Naive thymus-derived CD4-positive, alpha-beta T cell (primary cell): ENCODE results near the gene FOXO1. TPM values are rescaled to one million over a fixed set of nuclear protein-coding genes. Genes with fewer than 3 reads are reported as not detected.

Experiments used
- ATAC-seq: fragments of 150-1000 bp; cut with Tn5 transposase; 2 replicates; pipeline ENCODE4 v1.10.0; 2021; ENCODE audit warnings: mild to moderate bottlenecking, moderate library complexity
- CTCF ChIA-PET: fragments of 350-600 bp; sonication (Branson Sonifier 250); formaldehyde crosslinking; loops from one replicate; lab custom pipeline; 2021; ENCODE audit warnings: antibody characterized with exemption; lab: Charles Lee
- POLR2A ChIA-PET: fragments of 350-600 bp; sonication (Branson Sonifier 250); formaldehyde crosslinking; loops from one replicate; lab custom pipeline; 2021; ENCODE audit warnings: antibody characterized with exemption, inconsistent platforms; lab: Charles Lee
- DNase-seq, 9 donors: peaks; one replicate each; pipeline versions ENCODE4 v3.0.0 to v3.0.0-alpha.2; 2020 to 2022; ENCODE audit warnings: mixed read lengths in 1 of 9
- H3K27ac ChIP-seq: one replicate; pipeline ENCODE4 v1.7.0; 2013; ENCODE audit warnings: mild to moderate bottlenecking, low read depth, low read length, moderate library complexity
- H3K27me3 ChIP-seq, 2 donors: one replicate each; pipeline ENCODE4 v1.7.0; 2013; ENCODE audit warnings: low read length in 2 of 2, mild to moderate bottlenecking in 2 of 2, moderate library complexity in 2 of 2; ENCODE audit not compliant: control insufficient read depth in 2 of 2, insufficient read depth in 2 of 2
- H3K36me3 ChIP-seq, 3 experiments: 1 replicate in 2 of 3; 2 replicates in 1 of 3; pipeline ENCODE4 v1.7.0; 2013; ENCODE audit warnings: low read length in 3 of 3, mild to moderate bottlenecking in 3 of 3, moderate library complexity in 1 of 3; ENCODE audit not compliant: insufficient read depth in 3 of 3, control insufficient read depth in 2 of 3
- H3K4me1 ChIP-seq, 2 donors: one replicate each; pipeline ENCODE4 v1.7.0; 2013; ENCODE audit warnings: low read length in 2 of 2, mild to moderate bottlenecking in 2 of 2, moderate library complexity in 1 of 2; ENCODE audit not compliant: control insufficient read depth in 2 of 2, insufficient read depth in 2 of 2
- H3K4me3 ChIP-seq: 2 replicates; pipeline ENCODE4 v1.7.0; 2013; ENCODE audit warnings: mild to moderate bottlenecking, low read length
- H3K9me3 ChIP-seq, 3 experiments: 1 replicate in 2 of 3; 2 replicates in 1 of 3; pipeline ENCODE4 v1.7.0; 2013; ENCODE audit warnings: low read length in 3 of 3; ENCODE audit not compliant: control insufficient read depth in 2 of 3
- H3K27ac Mint-ChIP-seq, 9 donors: one replicate each; pipeline ENCODE4 v1.8.0; 2020 to 2022; ENCODE audit warnings: mixed read lengths in 9 of 9, mild to moderate bottlenecking in 8 of 9, moderate library complexity in 5 of 9, inconsistent platforms in 2 of 9
- H3K27me3 Mint-ChIP-seq, 5 donors: one replicate each; pipeline ENCODE4 v1.8.0; 2021 to 2022; ENCODE audit warnings: mixed read lengths in 5 of 5, mild to moderate bottlenecking in 1 of 5
- H3K36me3 Mint-ChIP-seq, 5 donors: one replicate each; pipeline ENCODE4 v1.8.0; 2020 to 2022; ENCODE audit warnings: mixed read lengths in 5 of 5, mild to moderate bottlenecking in 3 of 5, inconsistent platforms in 1 of 5
- H3K4me1 Mint-ChIP-seq, 7 donors: one replicate each; pipeline ENCODE4 v1.8.0; 2020 to 2022; ENCODE audit warnings: mixed read lengths in 7 of 7, mild to moderate bottlenecking in 3 of 7, inconsistent platforms in 1 of 7
- H3K4me3 Mint-ChIP-seq, 10 donors: one replicate each; pipeline ENCODE4 v1.8.0; 2020 to 2022; ENCODE audit warnings: mild to moderate bottlenecking in 10 of 10, mixed read lengths in 10 of 10, moderate library complexity in 6 of 10, inconsistent platforms in 2 of 10
- H3K9me3 Mint-ChIP-seq, 11 donors: one replicate each; pipeline ENCODE4 v1.8.0; 2020 to 2022; ENCODE audit warnings: mixed read lengths in 11 of 11, mild to moderate bottlenecking in 4 of 11, inconsistent platforms in 1 of 11, moderate library complexity in 1 of 11
- intact Hi-C, 2 donors: fragments of 100-400 bp; cut with micrococcal nuclease; formaldehyde crosslinking; loops; one replicate each; pipeline ENCODE4 v1.15.1; 2023
- polyA plus RNA-seq, 2 donors: library from polyadenylated mRNA; unstranded; fragments of 300-500 nt; fragmentation: Illumina TruSeq; gene quantifications; one replicate each; pipeline ENCODE4 v1.2.3, GENCODE V29; 2021
- total RNA-seq, 6 experiments: library from RNA in 5 of 6; stranded (reverse) in 5 of 6; gene quantifications; 1 replicate in 5 of 6; 2 replicates in 1 of 6; pipeline ENCODE4 v1.2.3 and lab custom pipeline; 2021 to 2026

FOXO1 gene
- total and polyA plus RNA-seq, 7 experiments from 2014 or later = 36.4 to 97.6 (median 72.5) TPM

DNA sequence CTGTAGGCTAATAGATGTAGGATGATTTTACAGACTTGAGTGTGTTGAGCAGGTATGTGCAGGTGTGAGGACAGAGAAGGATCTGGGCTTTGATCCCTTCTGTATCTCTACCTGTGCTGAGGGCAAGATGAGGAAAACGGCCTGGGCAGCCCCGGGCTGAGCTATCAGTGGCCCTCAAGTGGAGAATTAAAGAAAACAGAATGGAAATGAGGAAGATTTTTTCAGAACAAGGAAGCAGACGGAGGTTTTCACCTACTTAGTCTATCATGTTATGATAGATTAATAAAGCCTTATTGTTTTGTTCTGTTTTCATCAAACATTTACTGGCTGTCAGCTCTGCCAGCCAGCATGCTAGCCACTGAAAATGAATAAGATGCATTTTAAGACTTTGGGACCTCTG, 22.3 kb upstream of the FOXO1 start:
- Histone ChIP-seq H3K9me3 (no peaks in the 10 kb centered on the region), H3K36me3 (no peaks in the 10 kb centered on the region), H3K4me1 (no peaks in the 10 kb centered on the region), H3K27me3 (no peaks in the 10 kb centered on the region), H3K27ac (no peak overlapping the region), H3K4me3 (no peak overlapping the region)
- ATAC-seq (no peak), DNase-seq (no peak)
- POLR2A ChIA-PET = interaction anchor here (0.7 kb wide), 1 partner anchor 996 kb away, joined by 3 read pairs; no protein-coding TSS in a partner anchor
- H3K36me3 Mint-ChIP-seq = no peaks in the 10 kb centered on the region
- H3K27ac Mint-ChIP-seq = no peak overlapping the region
- CTCF ChIA-PET = no interaction called here
- intact Hi-C loops = no loop called here
- H3K27me3 Mint-ChIP-seq = no peaks in the 10 kb centered on the region
- peaks cover 0 to 2% (median 0%) of the 10 kb centered on the region in 7 donors for H3K4me1 Mint-ChIP-seq
- H3K9me3 Mint-ChIP-seq = peaks cover 0 to 2% (median 0%) of the 10 kb centered on the region in 11 donors
- H3K4me3 Mint-ChIP-seq = no peak overlapping the region

- H3K9me3 ChIP-seq = no peaks in the 10 kb centered on the region
- POLR2A ChIA-PET = interaction anchor here (0.9 to 1.3 kb wide), 2 partner anchors 14 to 17 kb away, joined by 3 to 8 read pairs; no protein-coding TSS in a partner anchor
Observed at GRCh38 chr13:40682449-40683240, 16.2 kb upstream of the FOXO1 start.

DNA sequence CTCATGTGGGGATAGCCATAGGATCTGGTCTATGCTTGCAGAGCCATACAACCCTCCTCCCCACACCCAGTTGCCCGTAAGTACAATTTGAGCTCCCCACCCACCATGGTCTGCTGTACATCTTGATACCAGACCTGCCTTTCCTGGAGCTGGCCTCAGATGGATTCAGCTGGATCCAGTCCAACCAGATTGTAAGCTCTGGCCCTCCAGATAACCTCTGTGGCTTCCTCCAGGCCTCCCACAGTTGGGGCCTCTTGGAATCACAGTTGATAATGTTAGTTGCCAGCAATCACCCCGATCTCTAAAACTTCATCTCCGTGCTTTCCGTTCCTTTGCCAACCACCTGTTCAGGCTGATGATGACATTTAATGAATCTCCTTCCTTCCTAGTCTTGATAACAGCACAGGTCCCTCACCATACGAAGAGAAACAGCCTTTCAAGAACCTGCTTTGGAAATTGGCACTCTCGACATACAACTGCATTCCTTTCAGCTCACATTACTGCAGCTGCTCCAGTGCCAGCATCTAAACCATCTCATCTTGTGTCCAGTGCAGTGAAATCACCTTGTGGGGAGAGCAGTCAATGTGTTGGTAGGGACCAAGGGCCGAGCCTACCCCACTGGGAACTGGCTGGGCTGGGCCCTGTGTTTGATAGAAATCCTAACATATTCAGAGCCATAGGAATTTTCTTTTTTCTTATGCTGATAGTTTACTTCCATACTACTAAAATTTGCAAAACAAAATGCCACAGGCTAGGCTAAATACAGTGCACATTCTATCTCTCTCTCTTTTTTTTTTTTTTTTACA, 15.1 kb upstream of the FOXO1 start:
- H3K9me3 Mint-ChIP-seq = no peaks in the 10 kb centered on the region
- intact Hi-C loops = loop anchor here in 1 of 2 donors (1.0 to 2.0 kb wide), 2 partner anchors 612 to 899 kb away; no protein-coding TSS in a partner anchor
- ATAC-seq = peak; percentile 22
- Histone ChIP-seq H3K4me1 (peaks cover 0 to 6% of the 10 kb centered on the region in 2 donors), H3K4me3 (no peak overlapping the region), H3K27ac (no peak overlapping the region), H3K9me3 (no peaks in the 10 kb centered on the region), H3K36me3 (no peaks in the 10 kb centered on the region), H3K27me3 (no peaks in the 10 kb centered on the region)
- POLR2A ChIA-PET = interaction anchor here (0.6 to 1.2 kb wide), 2 partner anchors 16 to 19 kb away, joined by 3 read pairs; no protein-coding TSS in a partner anchor
- CTCF ChIA-PET = interaction anchor here (0.6 to 6.1 kb wide), 15 partner anchors 8 to 997 kb away, joined by 3 to 59 read pairs (median 7); no protein-coding TSS in a partner anchor
- H3K27me3 Mint-ChIP-seq = no peaks in the 10 kb centered on the region
- no peak for DNase-seq
- H3K4me3 Mint-ChIP-seq = peak overlapping the region in 2 of 10 donors; percentile 26 to 38
- no peaks in the 10 kb centered on the region for H3K36me3 Mint-ChIP-seq
- peak overlapping the region in 4 of 9 donors; percentile 2 to 38 (median 10) for H3K27ac Mint-ChIP-seq
- H3K4me1 Mint-ChIP-seq = peaks cover 8 to 17% (median 14%) of the 10 kb centered on the region in 7 donors

More at GRCh38 chr13:40682449-40683240, 16.2 kb upstream of the FOXO1 start:
- H3K36me3 Mint-ChIP-seq = no peaks in the 10 kb centered on the region
- no peaks in the 10 kb centered on the region for H3K27me3 Mint-ChIP-seq
- CTCF ChIA-PET = interaction anchor here (0.5 to 6.1 kb wide), 32 partner anchors 9 to 998 kb away, joined by 3 to 59 read pairs (median 4); no protein-coding TSS in a partner anchor
- Histone ChIP-seq H3K36me3 (no peaks in the 10 kb centered on the region), H3K27me3 (no peaks in the 10 kb centered on the region), H3K4me1 (peaks cover 0 to 6% of the 10 kb centered on the region in 2 donors), H3K27ac (no peak overlapping the region), H3K4me3 (no peak overlapping the region)
- ATAC-seq = peak; percentile 52
- intact Hi-C loops = loop anchor here (1.0 to 2.0 kb wide), 7 partner anchors 14 to 998 kb away; no protein-coding TSS in a partner anchor
- H3K27ac Mint-ChIP-seq = peak overlapping the region in 2 of 9 donors; percentile 37 to 45
- H3K4me1 Mint-ChIP-seq = peaks cover 8 to 17% (median 14%) of the 10 kb centered on the region in 7 donors
- peak in 6 of 9 donors; percentile 32 to 60 (median 52) for DNase-seq
- no peaks in the 10 kb centered on the region for H3K9me3 Mint-ChIP-seq
- peak overlapping the region in 5 of 10 donors; percentile 2 to 45 (median 18) for H3K4me3 Mint-ChIP-seq

- Histone ChIP-seq H3K27me3 (no peaks in the 10 kb centered on the region), H3K9me3 (no peaks in the 10 kb centered on the region), H3K27ac (no peak overlapping the region), H3K4me1 (peaks cover 0 to 6% of the 10 kb centered on the region in 2 donors), H3K36me3 (no peaks in the 10 kb centered on the region), H3K4me3 (no peak overlapping the region)
- Mint-ChIP-seq H3K4me1 (peaks cover 8 to 17% (median 14%) of the 10 kb centered on the region in 7 donors), H3K27ac (peak overlapping the region in 4 of 9 donors; percentile 5 to 55 (median 21)), H3K27me3 (no peaks in the 10 kb centered on the region), H3K4me3 (no peak overlapping the region), H3K36me3 (no peaks in the 10 kb centered on the region), H3K9me3 (no peaks in the 10 kb centered on the region)
- CTCF ChIA-PET = interaction anchor here (0.6 to 6.1 kb wide), 7 partner anchors 12 to 996 kb away, joined by 3 to 59 read pairs (median 10); no protein-coding TSS in a partner anchor
- intact Hi-C loops = no loop called here
- DNase-seq (no peak), ATAC-seq (no peak)
- POLR2A ChIA-PET = interaction anchor here (1.2 kb wide), 1 partner anchor 18 kb away, joined by 3 read pairs; no protein-coding TSS in a partner anchor
Observed at GRCh38 chr13:40680659-40681323, 14.3 kb upstream of the FOXO1 start.

- Histone ChIP-seq H3K27ac (no peak overlapping the region), H3K36me3 (no peaks in the 10 kb centered on the region), H3K27me3 (no peaks in the 10 kb centered on the region), H3K4me1 (peaks cover 0 to 6% of the 10 kb centered on the region in 2 donors), H3K9me3 (no peaks in the 10 kb centered on the region), H3K4me3 (no peak overlapping the region)
- Mint-ChIP-seq H3K9me3 (no peaks in the 10 kb centered on the region), H3K27me3 (no peaks in the 10 kb centered on the region), H3K4me1 (peaks cover 8 to 17% (median 14%) of the 10 kb centered on the region in 7 donors), H3K4me3 (no peak overlapping the region), H3K27ac (no peak overlapping the region), H3K36me3 (no peaks in the 10 kb centered on the region)
- CTCF ChIA-PET = interaction anchor here (0.6 to 6.1 kb wide), 3 partner anchors 18 to 682 kb away, joined by 3 to 59 read pairs (median 4); no protein-coding TSS in a partner anchor
- intact Hi-C loops = no loop called here
- POLR2A ChIA-PET = interaction anchor here (0.5 to 1.1 kb wide), 2 partner anchors 9 to 915 kb away, joined by 3 to 4 read pairs; no protein-coding TSS in a partner anchor
- ATAC-seq (no peak), DNase-seq (no peak)
Observed at GRCh38 chr13:40679480-40679985, 13.1 kb upstream of the FOXO1 start.
